Measurements from ENCODE around the gene MGAT4D. TPM values are rescaled to one million over a fixed set of nuclear protein-coding genes. Genes with fewer than 3 reads are reported as not detected.

The MGAT4D gene
- total RNA-seq (ENCODE audit: low replicate concordance) = not detected in 2 replicates

GRCh38 chr4:140497747-140498636 is at the start of gene MGAT4D:
TSS of gene MGAT4D (minus strand) at chr4:140498293. CDS start at chr4:140498222, 71 bp downstream.

GRCh38 chr4:140523857-140524742 is 26.0 kb upstream of the MGAT4D start, which contains the start of gene ELMOD2:
TSS of gene ELMOD2 (plus strand) at chr4:140524168. CDS start at chr4:140525429, 1,261 bp downstream.

GRCh38 chr4:140427106-140427918 is 70.8 kb downstream of the MGAT4D start, which contains the start of gene CLGN:
TSS of gene CLGN (minus strand) at chr4:140427648. CDS start at chr4:140413078, 14,570 bp downstream.

Other genes with a start within 250 kb of the MGAT4D start
- gene SCOC, start 124.6 kb downstream of the MGAT4D start, total RNA-seq (ENCODE audit: low replicate concordance) = 9.0 and 34.4 TPM in 2 replicates
- gene CLGN, start 70.6 kb downstream of the MGAT4D start, total RNA-seq (ENCODE audit: low replicate concordance) = 1.8 TPM in 1 of 2 replicates, not detected in the other
- 6.1 and 22.4 TPM in 2 replicates for gene ELMOD2, start 25.9 kb upstream of the MGAT4D start, total RNA-seq (ENCODE audit: low replicate concordance)
- not detected in 2 replicates for gene UCP1, start 70.7 kb upstream of the MGAT4D start, total RNA-seq (ENCODE audit: low replicate concordance)

Data from smooth muscle cell of the coronary artery (primary cell).